Measurements from ENCODE around the gene TIMM10B. TPM values are rescaled to one million over a fixed set of nuclear protein-coding genes. Genes with fewer than 3 reads are reported as not detected.

The TIMM10B gene, protein sequence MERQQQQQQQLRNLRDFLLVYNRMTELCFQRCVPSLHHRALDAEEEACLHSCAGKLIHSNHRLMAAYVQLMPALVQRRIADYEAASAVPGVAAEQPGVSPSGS
- total RNA-seq = 45.0 TPM
- long read RNA-seq, transcript TIMM10B-201 (3 exons, 2,840 nt) = major isoform, 68 of 77 reads
- long read RNA-seq, partial matches to known transcripts = 5 of 77 reads
- long read RNA-seq, other reads (novel, unspliced or antisense) = 0 of 77 reads

DNA sequence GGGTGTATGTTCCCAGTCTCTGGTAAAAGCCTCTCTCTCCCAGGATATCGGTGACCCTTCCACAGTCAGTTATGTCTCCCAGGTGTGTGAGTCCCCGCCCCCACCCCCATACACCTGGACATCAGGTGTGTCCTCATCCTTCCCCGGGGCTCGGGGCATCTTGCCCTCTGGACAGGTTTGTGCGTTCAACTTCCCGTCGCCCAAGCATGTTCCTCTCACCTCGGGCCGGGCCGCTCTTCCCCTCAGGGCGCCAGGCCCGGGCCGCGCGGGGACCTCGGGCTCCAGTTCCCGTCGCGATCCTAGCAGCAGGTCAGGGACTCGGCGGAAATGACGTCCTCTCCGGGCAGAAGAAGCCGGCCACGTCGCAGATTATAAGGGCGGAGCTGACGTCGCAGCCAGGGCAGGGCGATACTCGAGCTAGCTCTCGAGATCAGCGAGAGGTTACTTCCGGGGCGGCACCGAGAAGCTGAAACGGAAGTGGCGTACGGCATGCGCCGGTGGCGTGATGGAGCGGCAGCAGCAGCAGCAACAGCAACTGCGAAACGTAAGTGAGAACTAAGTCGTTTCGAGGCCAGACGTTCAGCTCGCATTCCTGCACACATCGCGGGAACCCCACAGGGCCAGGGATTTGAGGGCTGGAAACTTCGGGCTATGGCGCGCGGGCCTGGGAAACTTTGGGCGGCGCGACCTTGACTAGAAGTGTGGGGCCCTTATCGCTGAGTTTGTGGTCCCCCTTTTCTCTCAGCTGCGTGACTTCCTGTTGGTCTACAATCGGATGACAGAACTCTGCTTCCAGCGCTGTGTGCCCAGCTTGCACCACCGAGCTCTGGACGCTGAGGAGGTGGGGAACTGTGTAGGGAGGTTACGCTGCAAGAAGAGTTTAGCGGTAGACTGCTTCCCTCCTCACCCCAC is at the start of gene TIMM10B, which contains the start of gene ARFIP2:
Gene TIMM10B (plus strand): TSS at position 490 of the 912 bp plus-strand sequence. CDS start 16 bp downstream, at position 506.
Gene ARFIP2 (minus strand): TSS at position 320 of the 912 bp plus-strand sequence. CDS start 910 bp downstream, outside the sequence.
- H3K9me3 ChIP-seq = no peaks in the 10 kb centered on the region
- peak; percentile 99 for DNase-seq
- peaks cover 62% of the 10 kb centered on the region for H3K36me3 ChIP-seq
- intact Hi-C loops (cut with DNase I) = no loop called here
- H3K27ac ChIP-seq = peak within 1 kb of the TSS; percentile 89
- TF ChIP-seq, protein P1, sequence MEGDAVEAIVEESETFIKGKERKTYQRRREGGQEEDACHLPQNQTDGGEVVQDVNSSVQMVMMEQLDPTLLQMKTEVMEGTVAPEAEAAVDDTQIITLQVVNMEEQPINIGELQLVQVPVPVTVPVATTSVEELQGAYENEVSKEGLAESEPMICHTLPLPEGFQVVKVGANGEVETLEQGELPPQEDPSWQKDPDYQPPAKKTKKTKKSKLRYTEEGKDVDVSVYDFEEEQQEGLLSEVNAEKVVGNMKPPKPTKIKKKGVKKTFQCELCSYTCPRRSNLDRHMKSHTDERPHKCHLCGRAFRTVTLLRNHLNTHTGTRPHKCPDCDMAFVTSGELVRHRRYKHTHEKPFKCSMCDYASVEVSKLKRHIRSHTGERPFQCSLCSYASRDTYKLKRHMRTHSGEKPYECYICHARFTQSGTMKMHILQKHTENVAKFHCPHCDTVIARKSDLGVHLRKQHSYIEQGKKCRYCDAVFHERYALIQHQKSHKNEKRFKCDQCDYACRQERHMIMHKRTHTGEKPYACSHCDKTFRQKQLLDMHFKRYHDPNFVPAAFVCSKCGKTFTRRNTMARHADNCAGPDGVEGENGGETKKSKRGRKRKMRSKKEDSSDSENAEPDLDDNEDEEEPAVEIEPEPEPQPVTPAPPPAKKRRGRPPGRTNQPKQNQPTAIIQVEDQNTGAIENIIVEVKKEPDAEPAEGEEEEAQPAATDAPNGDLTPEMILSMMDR (IDR thresholded peaks at IDR 0.05) = no peak
- peak within 1 kb of the TSS; percentile 72 for H3K4me3 ChIP-seq
- H3K27me3 ChIP-seq = no peaks in the 10 kb centered on the region
- ATAC-seq = peak; percentile 96
- peaks cover 26% of the 10 kb centered on the region for H3K4me1 ChIP-seq

DNA sequence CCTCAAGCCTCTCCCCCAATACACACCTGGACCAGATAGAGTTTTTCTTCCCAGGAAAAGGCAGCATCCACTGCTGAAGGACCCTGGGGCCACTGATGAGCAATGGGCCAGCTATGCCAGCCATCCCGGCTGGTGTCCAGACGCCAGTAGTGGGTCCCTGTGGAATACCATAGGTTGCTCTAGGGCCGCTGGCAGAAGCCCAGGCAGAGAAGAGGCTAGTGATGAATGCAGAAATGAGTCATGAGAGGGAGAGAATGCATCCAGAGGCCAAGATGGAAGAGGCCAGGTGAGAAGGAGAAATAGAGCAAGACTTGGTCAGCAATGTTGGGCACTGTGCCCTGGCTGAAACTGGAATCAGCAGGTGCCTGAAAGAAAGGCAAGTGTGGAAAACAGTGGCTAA is 49.4 kb upstream of the TIMM10B start:
- Histone ChIP-seq H3K36me3 (no peaks in the 10 kb centered on the region), H3K4me1 (no peaks in the 10 kb centered on the region), H3K4me3 (no peak overlapping the region), H3K27ac (no peak overlapping the region), H3K27me3 (no peaks in the 10 kb centered on the region), H3K9me3 (no peaks in the 10 kb centered on the region)
- intact Hi-C loops (cut with DNase I) = no loop called here
- DNase-seq (no peak), ATAC-seq (peak; percentile 61)
- TF ChIP-seq, protein P1 (IDR thresholded peaks at IDR 0.05) = no peak

DNA sequence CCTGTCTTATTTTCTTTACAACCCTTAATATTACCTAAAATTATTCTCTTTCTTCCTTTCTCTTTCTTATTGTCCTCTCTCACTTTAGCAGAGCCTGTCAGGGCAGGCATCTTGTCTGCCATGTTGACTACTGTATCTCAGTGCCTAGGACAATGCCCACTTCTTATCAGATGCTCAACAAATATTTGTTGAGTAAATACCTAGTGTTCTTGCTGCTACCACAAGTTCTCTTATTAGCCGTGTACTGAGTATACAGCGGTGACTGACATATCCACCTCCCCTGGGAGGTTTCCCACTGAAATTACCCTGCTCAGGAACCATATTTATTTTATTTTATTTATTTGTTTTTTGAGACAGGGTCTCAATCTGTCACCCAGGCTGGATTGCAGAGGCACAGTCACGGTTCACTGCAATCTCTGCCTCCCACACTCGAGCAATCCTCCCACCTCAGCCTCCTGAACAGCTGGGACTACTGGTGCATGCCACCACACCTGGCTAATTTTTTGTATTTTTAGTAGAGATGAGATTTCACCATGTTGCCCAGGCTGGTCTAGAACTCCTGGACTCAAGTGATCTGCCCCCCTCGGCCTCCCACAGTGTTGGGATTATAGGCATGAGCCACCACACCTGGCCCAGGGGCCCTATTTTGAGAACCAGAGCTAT is 47.2 kb upstream of the TIMM10B start:
- intact Hi-C loops (cut with DNase I) = no loop called here

DNA sequence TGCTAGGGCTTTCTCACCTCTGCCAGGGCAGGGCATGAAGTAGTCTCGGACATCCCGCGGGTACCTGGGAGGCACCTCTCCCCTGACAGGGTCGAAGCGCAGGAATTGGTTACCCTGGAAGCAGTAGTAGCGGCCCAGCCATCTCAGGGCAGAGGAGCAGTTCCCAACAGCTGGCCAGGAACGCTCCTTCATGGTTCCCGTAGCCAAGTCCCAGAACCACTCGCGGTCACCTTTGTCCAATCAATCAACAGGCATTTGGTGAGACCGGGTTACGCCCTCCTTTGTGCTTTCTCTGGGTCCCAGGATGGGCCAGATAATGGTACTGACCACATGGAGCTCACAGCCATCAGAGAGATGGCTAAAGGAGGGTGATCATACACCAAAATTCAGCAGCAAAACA is 43.9 kb upstream of the TIMM10B start:
- H3K27me3 ChIP-seq = no peaks in the 10 kb centered on the region
- intact Hi-C loops (cut with DNase I) = no loop called here
- H3K27ac ChIP-seq = no peak overlapping the region
- TF ChIP-seq, protein P1 (IDR thresholded peaks at IDR 0.05) = no peak
- no peaks in the 10 kb centered on the region for H3K9me3 ChIP-seq
- no peak for ATAC-seq
- H3K4me3 ChIP-seq = no peak overlapping the region
- no peaks in the 10 kb centered on the region for H3K36me3 ChIP-seq
- DNase-seq = no peak
- H3K4me1 ChIP-seq = no peaks in the 10 kb centered on the region

More for the DNA sequence above, 47.2 kb upstream of the TIMM10B start:
- TF ChIP-seq, protein P1 (IDR thresholded peaks at IDR 0.05) = no peak
- H3K36me3 ChIP-seq = no peaks in the 10 kb centered on the region
- H3K27me3 ChIP-seq = no peaks in the 10 kb centered on the region
- no peak overlapping the region for H3K27ac ChIP-seq
- H3K9me3 ChIP-seq = no peaks in the 10 kb centered on the region
- no peaks in the 10 kb centered on the region for H3K4me1 ChIP-seq
- ATAC-seq (no peak), DNase-seq (no peak)
- no peak overlapping the region for H3K4me3 ChIP-seq

DNA sequence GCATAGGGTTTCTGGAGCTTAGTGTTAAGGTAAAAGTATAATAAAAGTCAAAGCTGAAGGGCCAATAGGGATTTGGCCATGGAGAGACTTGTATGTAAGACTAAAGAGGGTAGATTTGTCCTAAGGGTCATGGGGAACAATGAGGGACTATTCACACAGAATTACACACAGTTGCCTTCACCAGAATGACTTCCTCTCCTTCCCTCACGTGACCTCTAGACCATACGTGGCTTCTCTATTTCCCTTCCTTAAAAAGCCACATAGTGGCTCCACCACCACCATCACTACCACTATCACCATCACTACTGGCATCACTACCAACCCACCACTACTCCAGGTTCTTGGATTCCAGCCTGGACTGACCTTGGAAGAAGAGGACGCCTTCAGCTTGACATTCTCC is 43.3 kb upstream of the TIMM10B start:
- DNase-seq = no peak
- H3K4me1 ChIP-seq = no peaks in the 10 kb centered on the region
- H3K4me3 ChIP-seq = no peak overlapping the region
- H3K27ac ChIP-seq = no peak overlapping the region
- no peaks in the 10 kb centered on the region for H3K9me3 ChIP-seq
- intact Hi-C loops (cut with DNase I) = no loop called here
- no peaks in the 10 kb centered on the region for H3K27me3 ChIP-seq
- no peaks in the 10 kb centered on the region for H3K36me3 ChIP-seq
- TF ChIP-seq, protein P1 (IDR thresholded peaks at IDR 0.05) = no peak
- peak; percentile 63 for ATAC-seq
